GM12874 (cell line): ENCODE measurements around the gene ZBTB47.

Experiments used
- TF ChIP-seq, protein P1 (sequence below): IDR thresholded peaks from 2 replicates; pipeline ENCODE4 v1.5.1; 2011; ENCODE audit warnings: low read depth, mild to moderate bottlenecking, control low read depth, low read length, moderate library complexity; ENCODE audit not compliant: insufficient read depth

Gene ZBTB47

DNA sequence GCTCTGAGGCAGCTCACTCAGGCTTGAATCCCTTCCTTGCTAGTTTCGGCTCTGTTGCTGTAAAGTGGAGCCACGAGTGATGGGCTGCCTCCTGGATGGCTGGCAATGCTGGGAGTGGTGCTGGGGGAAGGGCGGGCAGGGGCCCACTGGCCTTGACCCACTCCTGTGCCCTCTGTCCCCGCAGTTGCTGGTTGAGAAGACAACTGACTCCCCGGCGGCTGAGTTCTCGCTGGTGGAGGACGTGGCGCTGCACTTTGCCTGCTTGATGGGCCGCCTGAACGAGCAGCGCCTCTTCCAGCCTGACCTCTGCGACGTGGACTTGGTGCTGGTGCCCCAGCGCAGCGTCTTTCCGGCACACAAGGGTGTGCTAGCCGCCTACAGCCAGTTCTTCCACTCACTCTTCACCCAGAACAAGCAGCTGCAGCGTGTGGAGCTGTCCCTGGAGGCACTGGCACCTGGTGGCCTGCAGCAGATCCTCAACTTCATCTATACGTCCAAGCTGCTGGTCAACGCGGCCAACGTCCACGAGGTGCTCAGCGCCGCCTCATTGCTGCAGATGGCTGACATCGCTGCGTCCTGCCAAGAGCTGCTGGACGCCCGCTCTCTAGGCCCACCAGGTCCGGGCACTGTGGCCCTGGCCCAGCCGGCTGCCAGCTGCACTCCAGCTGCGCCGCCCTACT lies 4.7 kb downstream of the ZBTB47 start:
- TF ChIP-seq, protein P1, sequence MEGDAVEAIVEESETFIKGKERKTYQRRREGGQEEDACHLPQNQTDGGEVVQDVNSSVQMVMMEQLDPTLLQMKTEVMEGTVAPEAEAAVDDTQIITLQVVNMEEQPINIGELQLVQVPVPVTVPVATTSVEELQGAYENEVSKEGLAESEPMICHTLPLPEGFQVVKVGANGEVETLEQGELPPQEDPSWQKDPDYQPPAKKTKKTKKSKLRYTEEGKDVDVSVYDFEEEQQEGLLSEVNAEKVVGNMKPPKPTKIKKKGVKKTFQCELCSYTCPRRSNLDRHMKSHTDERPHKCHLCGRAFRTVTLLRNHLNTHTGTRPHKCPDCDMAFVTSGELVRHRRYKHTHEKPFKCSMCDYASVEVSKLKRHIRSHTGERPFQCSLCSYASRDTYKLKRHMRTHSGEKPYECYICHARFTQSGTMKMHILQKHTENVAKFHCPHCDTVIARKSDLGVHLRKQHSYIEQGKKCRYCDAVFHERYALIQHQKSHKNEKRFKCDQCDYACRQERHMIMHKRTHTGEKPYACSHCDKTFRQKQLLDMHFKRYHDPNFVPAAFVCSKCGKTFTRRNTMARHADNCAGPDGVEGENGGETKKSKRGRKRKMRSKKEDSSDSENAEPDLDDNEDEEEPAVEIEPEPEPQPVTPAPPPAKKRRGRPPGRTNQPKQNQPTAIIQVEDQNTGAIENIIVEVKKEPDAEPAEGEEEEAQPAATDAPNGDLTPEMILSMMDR: no peak

DNA sequence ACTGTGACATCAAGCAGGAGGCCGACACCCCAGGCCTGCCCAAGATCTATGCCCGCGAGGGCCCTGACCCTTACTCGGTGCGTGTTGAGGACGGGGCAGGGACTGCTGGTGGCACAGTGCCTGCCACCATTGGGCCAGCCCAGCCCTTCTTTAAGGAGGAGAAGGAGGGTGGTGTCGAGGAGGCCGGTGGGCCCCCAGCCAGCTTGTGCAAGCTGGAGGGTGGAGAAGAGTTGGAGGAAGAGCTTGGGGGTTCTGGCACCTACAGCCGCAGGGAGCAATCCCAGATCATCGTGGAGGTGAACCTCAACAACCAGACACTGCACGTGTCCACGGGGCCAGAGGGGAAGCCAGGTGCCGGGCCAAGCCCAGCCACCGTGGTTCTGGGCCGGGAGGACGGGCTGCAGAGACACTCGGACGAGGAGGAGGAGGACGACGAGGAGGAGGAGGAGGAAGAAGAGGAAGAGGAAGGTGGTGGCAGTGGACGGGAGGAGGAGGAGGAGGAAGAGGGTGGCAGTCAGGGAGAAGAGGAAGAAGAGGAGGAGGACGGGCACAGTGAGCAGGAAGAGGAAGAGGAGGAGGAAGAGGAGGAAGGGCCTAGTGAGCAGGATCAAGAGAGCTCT lies 5.4 kb downstream of the ZBTB47 start:
- TF ChIP-seq, protein P1: no peak

DNA sequence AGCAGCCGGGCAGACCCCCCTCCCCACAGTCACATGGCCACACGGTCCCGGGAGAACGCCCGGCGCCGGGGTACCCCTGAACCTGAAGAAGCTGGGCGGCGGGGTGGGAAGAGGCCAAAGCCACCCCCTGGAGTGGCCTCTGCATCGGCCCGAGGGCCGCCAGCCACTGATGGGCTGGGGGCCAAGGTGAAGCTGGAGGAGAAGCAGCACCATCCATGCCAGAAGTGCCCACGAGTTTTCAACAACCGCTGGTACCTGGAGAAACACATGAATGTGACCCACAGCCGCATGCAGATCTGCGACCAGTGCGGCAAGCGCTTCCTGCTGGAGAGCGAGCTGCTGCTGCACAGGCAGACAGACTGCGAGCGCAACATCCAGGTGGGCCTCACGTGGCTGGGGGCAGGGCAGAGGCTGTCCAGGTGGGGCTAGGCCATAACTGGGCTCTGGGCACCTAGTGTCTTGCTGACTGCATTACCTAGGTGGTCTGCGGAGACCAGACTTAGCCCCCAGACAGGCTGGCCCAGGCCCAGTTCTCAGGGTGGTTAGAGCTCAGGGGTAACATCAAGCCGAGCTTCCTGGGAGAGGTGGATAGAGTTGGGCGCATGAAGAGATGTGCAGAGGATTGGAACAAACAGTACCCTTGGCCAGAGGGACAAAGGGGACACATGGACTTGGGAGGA lies 6.1 kb downstream of the ZBTB47 start:
- TF ChIP-seq, protein P1: no peak

DNA sequence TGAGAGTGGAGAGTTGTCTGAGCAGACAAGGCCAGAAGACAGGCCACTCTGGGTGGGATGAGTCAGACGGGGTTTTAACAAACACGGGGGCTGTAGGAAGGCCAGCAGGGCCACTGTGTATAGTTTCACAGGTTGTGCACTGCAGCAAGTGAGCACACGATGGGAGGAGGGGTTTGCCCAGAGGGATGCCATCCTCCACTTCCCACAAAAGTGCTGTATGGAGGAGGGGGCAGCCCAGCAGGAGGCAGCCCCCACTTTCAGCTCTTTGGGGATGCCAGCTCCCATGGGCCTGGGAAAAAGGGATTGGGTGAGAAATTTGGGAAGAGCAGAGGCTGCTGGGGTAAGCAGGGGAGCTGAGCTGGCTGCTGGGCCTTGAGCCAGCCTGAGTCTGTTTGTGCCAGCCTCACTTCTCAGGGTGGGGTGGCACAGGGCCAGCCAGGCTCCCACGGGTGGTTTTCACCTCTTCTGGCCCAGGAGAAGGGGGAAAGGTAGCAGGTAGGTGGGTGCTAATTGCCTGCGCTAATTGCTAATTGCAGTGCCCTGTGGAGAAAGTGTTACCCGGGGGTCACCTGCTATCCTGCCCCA lies 6.7 kb downstream of the ZBTB47 start:
- TF ChIP-seq, protein P1: no peak

DNA sequence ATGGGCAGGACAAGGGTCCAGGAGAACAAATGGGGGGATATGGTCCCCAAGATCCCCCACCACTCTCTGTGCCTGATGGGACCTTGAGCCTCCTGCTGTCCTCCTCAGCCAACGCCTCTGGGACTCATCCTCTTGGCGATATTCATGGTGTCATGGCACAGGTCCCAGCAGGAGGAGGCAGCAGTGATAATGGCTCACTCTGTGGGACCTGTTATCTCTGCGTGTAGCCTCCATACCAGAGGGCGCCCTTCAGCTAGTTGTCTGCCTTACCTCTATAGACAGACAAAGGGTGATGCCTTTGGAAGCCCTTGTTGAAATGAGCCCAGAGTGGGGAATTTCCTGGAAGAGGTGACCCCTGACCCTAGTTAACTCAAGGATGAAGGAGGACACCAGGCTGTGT lies 7.4 kb downstream of the ZBTB47 start:
- TF ChIP-seq, protein P1: 0 out of 2 replicates have a peak, but pooled peaks have one; percentile 9

DNA sequence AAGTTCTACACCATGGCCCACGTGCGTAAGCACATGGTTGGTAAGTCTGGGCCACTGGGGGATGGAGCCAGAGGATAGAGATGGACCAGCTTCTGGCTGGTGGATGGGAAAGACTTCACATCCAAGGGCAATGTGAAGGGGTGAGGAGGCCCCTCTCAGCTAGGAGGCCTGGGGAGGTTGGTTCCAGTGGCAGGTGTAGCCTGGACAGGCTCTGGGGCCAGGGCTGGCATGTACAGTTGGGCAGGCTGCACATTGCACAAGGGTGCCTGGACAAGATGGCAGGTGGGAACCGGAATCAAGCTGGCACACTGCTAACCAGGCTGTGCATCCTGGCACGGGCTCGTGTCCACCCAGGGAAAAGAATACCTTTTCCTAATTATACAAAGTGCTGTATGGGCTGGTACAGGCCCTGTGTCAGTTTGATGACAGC lies 8.1 kb downstream of the ZBTB47 start:
- TF ChIP-seq, protein P1: no peak
